HUES64 (cell line): Measurements from ENCODE around the gene KMT5C.

Experiments used
- H3K27ac ChIP-seq: 2 replicates; pipeline ENCODE4 v1.7.0; 2013; ENCODE audit warnings: low read depth, low read length, inconsistent platforms
- H3K27me3 ChIP-seq: 2 replicates; pipeline ENCODE4 v1.6.1; 2013; ENCODE audit warnings: mild to moderate bottlenecking, low read length; ENCODE audit not compliant: insufficient read depth
- H3K36me3 ChIP-seq: 2 replicates; pipeline ENCODE4 v1.6.1; 2013; ENCODE audit warnings: mild to moderate bottlenecking, low read length; ENCODE audit not compliant: insufficient read depth
- H3K4me1 ChIP-seq: 2 replicates; pipeline ENCODE4 v1.6.1; 2013; ENCODE audit warnings: mild to moderate bottlenecking, low read length, moderate library complexity; ENCODE audit not compliant: insufficient read depth
- H3K4me3 ChIP-seq: 2 replicates; pipeline ENCODE4 v1.5.1; 2013; ENCODE audit warnings: mild to moderate bottlenecking, low read length, moderate library complexity
- H3K9ac ChIP-seq: 2 replicates; pipeline ENCODE4 v1.6.1; 2013; ENCODE audit warnings: mild to moderate bottlenecking, low read depth, low read length
- H3K9me3 ChIP-seq: 2 replicates; pipeline ENCODE4 v1.6.1; 2013; ENCODE audit warnings: low read depth, low read length; ENCODE audit not compliant: insufficient read depth
- WGBS: fragments of 150-250, 120-280 bp; methylation state at CpG from one replicate; pipeline ENCODE4 v1.1.7; 2013; ENCODE audit warnings: missing lambda C conversion rate; 5-methylcytosine and 5-hydroxymethylcytosine counted together

The KMT5C gene

GRCh38 chr19:55369653-55370304 is 30.1 kb downstream of the KMT5C start:
- Histone ChIP-seq H3K27me3 (peaks cover 50% of the 10 kb centered on the region), H3K4me3 (peak overlapping the region; percentile 54), H3K4me1 (peaks cover 17% of the 10 kb centered on the region), H3K27ac (no peak overlapping the region), H3K36me3 (no peaks in the 10 kb centered on the region), H3K9me3 (no peaks in the 10 kb centered on the region), H3K9ac (no peak overlapping the region)
- WGBS = under 1% methylated on average over 53 of the region's 59 CpGs

GRCh38 chr19:55370305-55370988 is 30.8 kb downstream of the KMT5C start, which contains the start of gene IL11:
Gene IL11 (minus strand): TSS chr19:55370463. CDS start chr19:55370310, 153 bp downstream.
- H3K9ac ChIP-seq = peak within 1 kb of the TSS; percentile 36; the same call in 1 of the 2 replicates
- H3K4me1 ChIP-seq = peaks cover 19% of the 10 kb centered on the region
- peak within 1 kb of the TSS; percentile 54 for H3K4me3 ChIP-seq
- no peaks in the 10 kb centered on the region for H3K9me3 ChIP-seq
- WGBS = 6% methylated on average over 18 of the region's 32 CpGs
- no peaks in the 10 kb centered on the region for H3K36me3 ChIP-seq
- H3K27ac ChIP-seq = no peak within 1 kb of the TSS
- H3K27me3 ChIP-seq = peaks cover 50% of the 10 kb centered on the region

DNA sequence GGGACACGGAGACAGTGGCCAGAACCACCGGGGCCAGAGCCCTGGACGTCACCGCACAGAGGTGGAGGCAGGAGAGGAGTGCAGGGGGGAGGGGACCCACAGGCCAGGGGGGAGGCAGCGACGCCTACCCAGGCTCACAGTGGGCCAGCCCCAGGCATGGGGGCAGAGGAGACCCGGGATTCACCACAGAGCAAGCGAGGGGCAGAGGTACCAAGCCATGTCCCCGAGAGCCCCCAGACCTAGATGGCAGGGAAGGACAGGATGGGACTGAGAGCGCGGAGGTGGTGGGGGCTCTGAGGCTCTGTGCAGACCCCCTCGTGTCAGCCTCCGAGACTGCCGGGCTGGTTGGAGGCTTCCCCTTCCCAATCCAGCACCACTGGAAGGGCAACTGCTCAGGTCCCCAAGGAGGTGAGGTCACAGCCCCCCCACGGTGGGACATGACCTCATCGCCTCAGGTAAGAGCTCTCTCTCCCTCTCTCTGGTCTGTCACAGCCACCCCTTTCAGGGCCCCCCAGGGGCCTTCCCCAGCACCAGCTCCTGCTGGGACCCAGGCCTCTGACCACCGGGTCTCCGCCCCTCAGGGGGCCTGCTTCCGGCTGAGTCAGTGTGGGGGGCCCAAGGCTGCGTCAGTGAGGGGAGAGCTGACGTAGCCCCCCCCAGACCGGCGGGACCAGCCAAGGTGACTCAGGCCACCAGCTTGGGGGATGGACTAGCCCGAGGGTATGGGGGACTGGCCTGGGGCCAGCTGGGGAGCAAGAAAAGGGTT is 32.8 kb downstream of the KMT5C start:
- Histone ChIP-seq H3K36me3 (no peaks in the 10 kb centered on the region), H3K27me3 (peaks cover 57% of the 10 kb centered on the region), H3K4me1 (peaks cover 32% of the 10 kb centered on the region), H3K9ac (no peak overlapping the region), H3K4me3 (no peak overlapping the region), H3K27ac (no peak overlapping the region), H3K9me3 (no peaks in the 10 kb centered on the region)
- 35% methylated on average over 24 of the region's 24 CpGs for WGBS

DNA sequence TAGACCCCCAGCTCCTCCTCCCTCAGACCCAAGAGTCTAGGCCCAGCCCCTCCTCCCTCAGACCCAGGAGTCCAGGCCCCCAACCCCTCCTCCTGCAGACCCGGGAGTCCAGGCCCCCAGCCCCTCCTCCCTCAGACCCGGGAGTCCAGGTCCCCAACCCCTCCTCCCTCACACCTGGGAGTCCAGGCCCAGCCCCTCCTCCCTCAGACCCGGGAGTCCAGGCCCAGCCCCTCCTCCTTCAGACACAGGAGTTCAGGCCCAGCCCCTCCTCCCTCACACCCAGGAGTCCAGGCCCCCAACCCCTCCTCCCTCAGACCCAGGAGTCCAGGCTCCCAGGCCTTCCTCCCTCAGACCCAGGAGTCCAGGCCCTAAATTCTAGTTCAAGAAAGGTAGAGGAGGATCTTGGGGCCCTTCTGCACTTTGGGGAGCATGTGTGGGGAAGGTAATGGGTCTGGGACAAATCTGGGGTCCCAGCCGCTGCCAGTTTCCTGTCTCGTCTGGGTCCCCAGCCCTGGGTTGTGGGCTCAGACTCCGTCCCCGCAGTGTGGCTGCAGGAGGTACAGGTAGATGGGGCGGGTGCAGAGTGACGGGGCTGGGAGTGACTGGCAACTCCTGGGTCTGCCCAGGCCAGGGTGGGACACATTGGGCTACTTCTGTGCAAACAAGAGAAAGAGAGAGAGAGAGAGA is 33.8 kb downstream of the KMT5C start:
- Histone ChIP-seq H3K36me3 (no peaks in the 10 kb centered on the region), H3K4me1 (peaks cover 32% of the 10 kb centered on the region), H3K27ac (peak overlapping the region; percentile 52; the same call in 1 of the 2 replicates), H3K9ac (no peak overlapping the region), H3K4me3 (no peak overlapping the region), H3K27me3 (peaks cover 56% of the 10 kb centered on the region), H3K9me3 (no peaks in the 10 kb centered on the region)
- 22% methylated on average over 9 of the region's 9 CpGs for WGBS

DNA sequence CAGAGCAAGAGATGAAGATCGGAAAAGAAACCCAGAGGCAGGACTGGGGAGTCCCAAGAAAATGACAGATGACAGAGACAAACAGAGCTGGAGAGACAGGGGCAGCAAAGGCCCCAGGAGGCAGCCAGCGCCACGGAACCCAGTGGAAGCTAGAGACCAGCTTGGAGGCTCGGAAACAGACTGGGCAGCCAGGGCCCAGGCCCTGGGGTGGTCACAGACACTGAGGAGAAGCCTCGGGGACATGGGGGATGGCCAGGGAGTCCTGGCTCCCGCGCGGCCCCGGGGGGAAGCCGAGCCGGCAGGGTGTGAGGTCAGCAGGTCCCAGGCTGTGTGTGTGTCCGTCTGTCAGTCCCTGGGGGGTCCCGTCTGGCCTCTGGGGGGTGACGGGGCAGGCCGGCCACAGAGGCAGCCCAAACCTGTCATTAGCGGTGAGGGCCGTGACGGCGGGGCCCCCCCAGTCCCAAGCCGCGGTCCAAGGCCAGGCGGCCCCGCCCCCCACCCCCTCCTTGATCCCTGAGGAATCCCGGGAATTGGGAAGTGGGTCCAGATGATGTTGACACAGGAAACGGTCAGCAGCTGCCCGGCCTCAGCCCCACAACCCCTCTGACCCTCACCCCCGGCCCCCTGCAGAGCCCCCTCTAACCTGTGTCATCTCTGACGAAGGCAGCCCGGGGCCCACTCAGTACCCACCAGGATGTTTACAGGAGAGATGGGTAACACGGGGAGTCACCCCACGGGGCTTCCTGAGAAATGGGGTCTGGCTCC is 34.5 kb downstream of the KMT5C start:
- Histone ChIP-seq H3K9ac (no peak overlapping the region), H3K4me1 (peaks cover 27% of the 10 kb centered on the region), H3K27ac (peak overlapping the region; percentile 55; the same call in 1 of the 2 replicates), H3K36me3 (no peaks in the 10 kb centered on the region), H3K9me3 (no peaks in the 10 kb centered on the region), H3K4me3 (peak overlapping the region; percentile 16; the same call in 1 of the 2 replicates), H3K27me3 (peaks cover 56% of the 10 kb centered on the region)
- 9% methylated on average over 28 of the region's 31 CpGs for WGBS

DNA sequence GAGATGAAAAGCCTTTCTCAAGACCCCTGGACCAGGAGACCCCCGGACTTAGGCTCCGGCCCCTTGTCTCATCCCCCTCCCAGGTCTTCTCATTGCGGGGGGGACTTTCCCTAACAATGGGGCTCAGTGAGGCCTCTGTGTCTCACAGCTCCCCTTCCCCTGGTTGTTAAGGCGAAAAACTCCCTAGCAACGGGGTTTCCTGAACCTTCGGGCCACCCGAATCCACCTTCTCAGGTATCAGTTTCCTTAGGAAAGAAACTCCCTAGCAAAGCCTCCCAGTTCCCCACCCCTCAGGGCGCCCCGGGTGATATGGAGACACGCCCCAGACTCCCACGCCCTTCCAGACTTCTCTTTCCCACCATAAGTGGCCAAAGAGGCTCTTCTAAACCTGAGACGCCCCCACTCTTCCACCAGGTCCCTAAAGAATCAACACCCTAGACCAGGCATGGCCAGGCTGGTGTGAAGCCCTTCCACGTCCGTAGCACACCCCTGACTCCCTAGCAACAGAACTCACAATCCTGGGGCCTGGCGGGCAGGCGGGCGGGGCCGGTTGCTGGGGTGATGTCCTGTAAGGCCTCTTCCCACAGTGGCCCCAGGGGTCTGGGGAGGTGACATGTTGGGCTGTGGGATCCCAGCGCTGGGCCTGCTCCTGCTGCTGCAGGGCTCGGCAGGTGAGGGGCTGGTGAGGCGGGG is 36.7 kb downstream of the KMT5C start, which contains the start of gene TMEM190:
Gene TMEM190, plus strand, starts transcription at position 586 of the 693 bp plus-strand sequence. Its CDS starts 28 bp downstream, at position 614.
- WGBS = 45% methylated on average over 20 of the region's 21 CpGs
- Histone ChIP-seq H3K27ac (peak within 1 kb of the TSS; percentile 46; the same call in 1 of the 2 replicates), H3K9me3 (no peaks in the 10 kb centered on the region), H3K27me3 (peaks cover 44% of the 10 kb centered on the region), H3K36me3 (no peaks in the 10 kb centered on the region), H3K4me3 (peak within 1 kb of the TSS; percentile 43), H3K4me1 (peaks cover 27% of the 10 kb centered on the region), H3K9ac (0 out of 2 replicates have a peak within 1 kb of the TSS, but pooled peaks have one; percentile 35)

- no peak overlapping the region for H3K27ac ChIP-seq
- no peaks in the 10 kb centered on the region for H3K36me3 ChIP-seq
- H3K4me3 ChIP-seq = peak overlapping the region; percentile 43
- H3K9me3 ChIP-seq = no peaks in the 10 kb centered on the region
- 0 out of 2 replicates have a peak overlapping the region, but pooled peaks have one; percentile 35 for H3K9ac ChIP-seq
- 7% methylated on average over 43 of the region's 43 CpGs for WGBS
- H3K4me1 ChIP-seq = peaks cover 26% of the 10 kb centered on the region
- peaks cover 34% of the 10 kb centered on the region for H3K27me3 ChIP-seq
Measured at GRCh38 chr19:55377356-55378131, 37.9 kb downstream of the KMT5C start.

GRCh38 chr19:55379174-55379573 is 39.5 kb downstream of the KMT5C start:
- Histone ChIP-seq H3K4me3 (no peak overlapping the region), H3K9ac (no peak overlapping the region), H3K27me3 (peaks cover 30% of the 10 kb centered on the region), H3K27ac (no peak overlapping the region), H3K9me3 (no peaks in the 10 kb centered on the region), H3K36me3 (no peaks in the 10 kb centered on the region), H3K4me1 (peaks cover 16% of the 10 kb centered on the region)
- 64% methylated on average over 11 of the region's 11 CpGs for WGBS

DNA sequence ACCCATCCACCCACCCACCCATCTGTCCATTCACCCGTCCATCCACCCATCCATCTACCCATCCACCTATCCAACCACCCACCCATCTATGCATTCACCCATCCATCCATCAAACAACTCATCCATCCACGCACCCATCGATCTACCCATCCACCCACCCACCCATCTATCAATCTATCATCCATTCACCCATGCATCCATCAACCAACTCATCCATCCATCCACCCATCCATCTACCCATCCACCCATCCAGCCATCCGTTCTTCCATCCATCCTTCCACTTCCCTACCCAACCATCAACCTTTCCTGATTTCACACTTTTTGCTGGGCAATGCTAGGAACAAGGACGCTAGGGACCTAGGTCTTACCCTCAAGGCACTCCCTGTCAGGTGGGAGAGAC is 42.3 kb downstream of the KMT5C start:
- Histone ChIP-seq H3K4me1 (peaks cover 8% of the 10 kb centered on the region; the same call in 1 of the 2 replicates), H3K4me3 (no peak overlapping the region), H3K27ac (no peak overlapping the region), H3K9ac (no peak overlapping the region), H3K36me3 (peaks cover 8% of the 10 kb centered on the region), H3K9me3 (no peaks in the 10 kb centered on the region), H3K27me3 (peaks cover 24% of the 10 kb centered on the region)
- WGBS = 92% methylated on average over 5 of the region's 5 CpGs
